NCI-H82 treated with DMSO at 0.1 percent for 48 hours (cell line): ENCODE data around the gene ATAT1.
"Not testable (repeated sequence)": the region's sequence is repeated elsewhere in the genome, so short reads cannot be mapped to it uniquely, and the experiment has no call there.

Experiments
- DNase-seq: peaks from one replicate; lab custom pipeline; 2025; ENCODE audit not compliant: unreplicated experiment; lab: John Stamatoyannopoulos, UW

ATAT1 gene

GRCh38 chr6:30647242-30648116, 20.8 kb downstream of the ATAT1 start:
- DNase-seq: peak; percentile 76

- no peak for DNase-seq
Measured at GRCh38 chr6:30651143-30651542, 24.5 kb downstream of the ATAT1 start.

DNA sequence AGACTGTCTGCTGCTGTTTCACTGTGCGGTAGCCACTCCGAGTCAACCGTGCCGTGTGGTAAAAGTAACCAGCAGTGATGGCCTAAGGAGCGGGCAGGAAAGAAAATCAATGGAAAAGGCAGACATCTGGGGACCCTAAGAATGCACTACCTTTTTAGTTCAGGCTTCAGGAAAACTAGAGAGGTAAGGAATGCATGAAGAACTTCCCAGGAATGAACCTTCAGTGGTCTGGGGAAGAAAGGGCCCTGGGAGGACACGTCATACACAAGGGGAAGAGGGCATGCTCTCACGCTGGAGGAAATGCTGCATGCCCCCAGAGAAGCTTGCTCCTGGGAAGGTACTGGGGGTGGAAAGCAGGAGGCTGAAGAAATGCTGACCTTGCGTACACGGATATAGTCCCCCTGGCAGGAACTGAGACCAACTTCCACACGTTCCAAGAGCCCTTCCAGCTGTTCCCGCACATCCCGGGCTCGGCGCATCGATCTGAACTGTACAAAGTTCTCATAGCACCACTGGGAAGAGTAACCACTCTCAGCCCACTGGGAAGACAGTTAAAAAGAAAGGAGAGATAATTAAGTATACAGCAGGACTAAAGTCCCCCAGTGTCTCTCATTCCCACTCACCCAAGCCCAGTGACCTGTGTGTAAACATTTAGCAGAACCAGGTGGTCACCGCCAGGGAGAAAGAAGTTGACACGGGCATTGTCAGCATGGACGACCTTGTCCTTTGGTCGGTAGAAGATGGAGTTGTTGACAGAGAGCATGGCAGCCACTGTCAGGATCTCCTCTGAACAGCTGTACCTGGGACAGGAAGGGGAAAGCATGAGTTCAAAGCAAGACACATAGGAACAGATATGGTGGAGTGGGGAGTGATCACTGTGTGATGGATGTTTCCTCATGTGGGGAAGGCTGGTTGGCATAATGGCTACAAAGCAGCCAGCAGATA, 28.4 kb downstream of the ATAT1 start:
- no peak for DNase-seq

- DNase-seq: no peak
Measured at GRCh38 chr6:30655743-30656094, 29.0 kb downstream of the ATAT1 start.

DNA sequence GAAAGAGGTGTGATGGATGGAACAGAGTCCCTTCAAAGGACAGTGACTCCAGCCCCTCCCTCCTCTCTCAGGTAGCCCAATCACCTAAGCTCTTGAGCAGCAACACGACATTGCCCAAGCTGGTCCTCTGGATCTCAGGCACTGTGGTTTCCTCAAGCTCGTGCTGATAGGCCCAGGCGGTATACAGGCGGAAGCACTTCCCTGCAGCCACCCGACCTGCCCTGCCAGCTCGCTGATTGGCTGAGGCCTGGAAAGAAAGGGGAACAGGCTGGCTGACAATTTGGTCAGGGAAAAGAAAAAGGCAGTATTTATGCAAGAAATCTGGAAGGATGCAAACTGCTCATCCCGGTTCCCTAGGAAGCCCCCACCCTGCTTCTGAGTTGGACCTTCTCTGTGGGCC, 29.8 kb downstream of the ATAT1 start:
- no peak for DNase-seq

DNA sequence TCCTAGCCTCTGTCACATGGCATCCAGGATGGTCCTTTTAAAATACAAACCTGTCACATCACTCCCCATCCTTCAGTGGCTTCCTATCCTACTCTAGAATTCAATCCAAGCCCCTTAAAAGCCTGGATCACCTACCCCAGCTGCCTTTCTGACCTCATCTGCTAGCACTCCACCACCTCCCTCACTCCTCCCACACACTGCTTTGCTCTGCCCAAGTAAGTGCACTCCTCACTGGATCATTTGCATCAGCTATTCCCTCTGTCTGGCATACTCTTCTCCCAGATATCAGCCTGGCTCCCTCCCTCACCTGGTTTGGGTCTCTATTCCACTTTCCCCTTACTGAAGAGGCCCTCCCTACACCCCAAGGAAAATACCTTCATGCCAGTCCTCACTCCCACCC, 30.8 kb downstream of the ATAT1 start:
- no peak for DNase-seq

GRCh38 chr6:30657922-30658321, 31.2 kb downstream of the ATAT1 start:
- DNase-seq: not testable (repeated sequence)

DNA sequence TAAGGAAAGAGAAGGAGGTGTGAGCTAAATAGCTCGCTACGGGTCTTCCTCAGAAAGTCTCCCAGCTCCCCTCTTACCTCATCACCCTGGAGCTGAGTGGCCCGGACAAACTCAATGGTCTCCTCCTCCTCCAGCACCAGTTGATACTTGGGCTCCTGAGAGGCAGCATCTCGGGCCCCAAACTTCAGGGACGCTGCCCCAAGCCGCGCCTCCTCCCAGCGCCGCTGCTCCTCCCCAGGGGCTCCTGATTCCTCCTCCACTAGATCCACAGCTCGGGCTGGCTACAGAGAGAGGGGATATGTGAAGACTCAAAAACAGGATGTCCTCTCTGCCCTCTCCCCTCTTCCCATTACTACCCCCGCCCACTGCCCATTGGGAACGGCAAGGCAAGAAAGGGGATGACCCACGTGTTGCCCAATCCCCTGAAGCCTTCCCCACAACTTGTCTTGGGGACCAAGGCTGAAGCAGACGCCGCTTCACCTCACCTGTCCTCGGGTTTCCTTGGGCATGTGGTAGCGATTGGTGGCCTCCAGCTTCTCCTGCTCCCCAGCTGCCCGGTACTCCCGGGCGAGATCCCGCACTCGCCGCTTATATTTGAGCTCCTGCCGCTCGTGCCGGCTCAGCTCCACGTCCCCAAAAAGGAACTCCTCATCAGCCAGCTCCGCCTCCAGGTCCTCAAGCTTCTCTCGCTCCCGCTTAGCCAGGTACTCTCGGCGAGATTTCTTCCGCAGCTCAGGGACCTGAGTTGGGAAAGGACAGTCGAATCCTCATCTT, 38.5 kb downstream of the ATAT1 start:
- no peak for DNase-seq

DNA sequence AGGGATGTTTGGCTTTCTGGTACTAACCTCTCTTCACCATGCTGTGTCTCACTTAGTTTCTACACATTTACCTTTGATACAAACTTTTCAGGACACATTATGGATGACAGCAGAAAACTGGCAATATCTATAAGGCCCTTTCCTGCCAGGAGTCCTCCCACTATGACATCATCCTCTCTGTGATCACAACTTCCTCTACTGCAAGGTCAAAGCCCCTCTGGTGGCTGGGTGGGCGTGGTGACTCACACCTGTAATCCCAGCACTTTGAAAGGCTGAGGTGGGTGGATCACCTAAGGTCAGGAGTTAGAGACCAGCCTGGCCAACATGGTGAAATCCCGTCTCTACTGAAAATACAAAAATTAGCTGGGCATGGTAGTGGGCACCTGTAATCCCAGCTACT, 39.6 kb downstream of the ATAT1 start:
- not testable (repeated sequence) for DNase-seq

GRCh38 chr6:30670760-30671527, 44.3 kb downstream of the ATAT1 start:
- DNase-seq: no peak

GRCh38 chr6:30672445-30673253, 46.0 kb downstream of the ATAT1 start, which contains the start of gene DHX16:
DHX16 (minus strand) TSS chr6:30673006; CDS start chr6:30672841, 165 bp downstream.
- peak; percentile 91 for DNase-seq

GRCh38 chr6:30676660-30677285, 50.1 kb downstream of the ATAT1 start:
- no peak for DNase-seq

DNA sequence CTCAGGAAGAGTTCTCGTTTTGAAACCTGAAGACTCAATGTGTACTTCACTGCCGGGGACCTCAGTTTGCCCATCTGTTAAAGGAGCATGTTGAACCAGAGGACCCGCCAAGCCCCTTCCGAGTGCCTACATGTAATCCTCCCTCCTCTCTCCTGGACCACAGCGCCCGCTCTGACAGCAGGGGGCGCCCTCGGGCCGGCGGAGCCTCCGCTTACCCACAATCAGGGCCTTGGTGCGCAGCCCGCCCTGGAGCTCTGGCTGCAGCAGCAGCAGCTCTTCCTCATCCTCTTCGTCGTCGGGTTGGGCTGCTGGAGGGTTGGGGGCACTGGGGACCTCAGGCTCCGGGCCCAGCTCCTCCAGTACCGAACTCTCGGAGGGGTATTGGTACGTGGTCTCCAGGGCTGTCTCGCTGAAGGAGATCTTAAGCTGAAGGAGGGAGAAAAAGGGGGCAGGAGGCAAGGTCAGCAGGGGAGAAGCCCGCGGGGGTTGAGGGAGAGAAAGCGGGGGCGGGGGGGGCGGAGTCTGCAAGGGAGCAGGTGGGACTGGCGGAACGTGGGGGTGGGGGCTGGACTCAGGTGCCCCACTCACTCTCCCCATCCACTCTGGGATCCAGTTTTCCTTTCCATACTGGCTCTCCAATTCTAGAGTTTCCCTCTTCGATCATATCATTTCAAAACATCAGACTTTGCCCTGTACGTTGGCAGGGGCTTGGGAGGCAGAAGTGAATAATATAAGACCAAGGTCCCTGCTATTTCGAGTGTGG, 52.5 kb downstream of the ATAT1 start:
- DNase-seq: peak; percentile 56

- DNase-seq: peak; percentile 97
Measured at GRCh38 chr6:30679765-30680535, 53.3 kb downstream of the ATAT1 start.

DNA sequence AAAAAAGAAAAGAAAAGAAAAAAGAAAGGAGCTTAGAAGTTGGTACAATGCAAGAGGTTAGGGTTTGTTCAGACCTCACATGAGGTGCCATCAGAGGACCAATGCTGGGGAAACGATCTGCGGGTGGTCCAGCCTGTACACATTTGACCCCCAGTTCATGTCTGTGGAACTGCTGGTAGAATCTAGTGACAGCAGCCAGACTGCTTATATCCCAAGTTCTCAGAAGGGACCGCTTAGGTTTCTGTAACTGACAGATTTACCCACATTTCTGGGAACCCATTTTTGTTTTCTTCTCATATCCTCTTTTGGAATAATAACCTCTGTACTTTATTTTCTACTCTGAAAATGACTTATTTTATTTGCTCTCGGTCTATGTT, 55.1 kb downstream of the ATAT1 start:
- DNase-seq: no peak

DNA sequence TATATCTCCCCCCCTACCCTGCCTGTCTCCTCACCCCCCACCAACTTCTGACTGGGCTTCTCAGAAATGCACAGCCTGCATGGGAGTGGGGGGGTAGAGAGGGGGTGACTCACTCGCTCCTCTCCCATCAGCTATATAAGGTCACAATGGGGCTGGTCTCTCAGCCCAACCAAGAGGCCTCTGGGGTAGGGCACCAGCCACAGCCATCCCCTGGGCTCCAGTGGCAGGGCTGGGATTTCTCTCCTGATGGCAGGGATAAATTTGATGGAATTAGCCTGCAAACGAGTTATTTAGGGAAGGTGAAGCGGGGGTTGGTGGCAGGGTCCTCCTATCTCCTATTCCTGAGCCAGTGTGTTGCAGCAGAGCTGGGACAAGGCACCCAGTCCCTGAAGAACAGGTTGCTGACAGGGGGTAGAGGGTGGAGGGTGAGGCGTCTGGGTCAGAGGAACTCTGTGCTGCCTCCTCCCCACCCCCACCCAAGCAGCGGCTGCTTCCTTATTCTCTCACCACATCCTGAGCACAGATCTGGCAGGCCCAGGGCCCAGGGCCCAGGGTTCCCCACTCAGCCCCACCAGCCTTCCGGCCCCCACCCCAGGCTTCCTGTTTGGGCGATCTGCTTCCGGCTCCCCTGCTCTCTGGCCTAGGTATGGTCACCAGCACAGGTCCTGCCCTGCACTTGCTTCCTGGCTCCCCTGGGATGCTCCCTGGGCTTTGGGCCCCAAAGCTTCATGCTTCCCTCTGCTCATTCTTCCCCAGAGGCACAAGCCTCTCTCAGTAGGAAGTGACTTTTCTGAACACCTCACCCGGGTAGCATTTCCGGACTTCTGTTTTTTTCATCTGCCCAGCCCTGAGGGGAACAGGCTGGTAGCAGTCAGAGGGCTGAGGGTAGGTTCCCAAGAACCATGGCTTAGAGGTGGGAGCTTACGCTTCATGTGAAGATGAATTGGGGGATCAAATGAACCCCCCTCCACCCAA, 55.8 kb downstream of the ATAT1 start:
- DNase-seq: peak; percentile 15
